Right atrium auricular region (tissue), 2 donors: Measurements from ENCODE around the gene CDKN1A. TPM values are rescaled to one million over a fixed set of nuclear protein-coding genes. Genes with fewer than 3 reads are reported as not detected.
"Not testable (repeated sequence)": the region's sequence is repeated elsewhere in the genome, so short reads cannot be mapped to it uniquely, and the experiment has no call there.

Source experiments
- DNase-seq: peaks from one replicate; pipeline ENCODE4 v3.0.0-alpha.2; 2019; ENCODE audit warnings: low spot score
- H3K27ac ChIP-seq, 2 donors: fragments of 200-600 bp; sonication (generic); 1 replicate in 1 of 2; 2 replicates in 1 of 2; pipeline ENCODE4 v1.5.1; 2016 to 2019
- H3K27me3 ChIP-seq, 2 donors: fragments of 200-600 bp; sonication (generic); one replicate each; pipeline versions ENCODE4 v1.5.1 to v1.6.0; 2017 to 2019
- H3K36me3 ChIP-seq: fragments of 200-600 bp; sonication (generic); one replicate; pipeline ENCODE4 v1.5.1; 2016
- H3K4me1 ChIP-seq, 2 donors: fragments of 200-600 bp; sonication (generic); one replicate each; pipeline versions ENCODE4 v1.5.1 to v1.6.0; 2017 to 2019
- H3K4me3 ChIP-seq, 2 donors: fragments of 200-600 bp; sonication (generic); 1 replicate in 1 of 2; 2 replicates in 1 of 2; pipeline ENCODE4 v1.5.1; 2017 to 2019; ENCODE audit warnings: mild to moderate bottlenecking in 1 of 2, moderate library complexity in 1 of 2
- H3K9me3 ChIP-seq, 2 donors: fragments of 200-600 bp; sonication (generic); one replicate each; pipeline ENCODE4 v1.5.1; 2019
- CTCF ChIP-seq, 2 donors: fragments of 200-600 bp; sonication (generic); IDR thresholded peaks; one replicate each; pipeline ENCODE4 v1.5.1; 2019; ENCODE audit warnings: antibody characterized with exemption in 2 of 2
- total RNA-seq, 2 donors: library from RNA; depleted of rRNA; stranded (reverse); fragments of >200 nt; gene quantifications; one replicate each; pipeline ENCODE4 v1.1.0, GENCODE V29; 2016

Gene CDKN1A
- total RNA-seq, 2 donors from 2014 or later: 63.8 to 128 TPM

- Histone ChIP-seq H3K4me3 (no peak overlapping the region), H3K36me3 (no peaks in the 10 kb centered on the region), H3K4me1 (no peaks in the 10 kb centered on the region), H3K27ac (no peak overlapping the region), H3K9me3 (no peaks in the 10 kb centered on the region), H3K27me3 (no peaks in the 10 kb centered on the region)
- no peak for DNase-seq
- no peak for TF ChIP-seq CTCF (IDR thresholded peaks at IDR 0.05)
These were observed 43.9 kb downstream of the CDKN1A start for GRCh38 chr6:36722365-36722764.

- DNase-seq: no peak
- no peaks in the 10 kb centered on the region for H3K9me3 ChIP-seq
- H3K4me3 ChIP-seq: no peak overlapping the region
- no peak overlapping the region for H3K27ac ChIP-seq
- H3K27me3 ChIP-seq: no peaks in the 10 kb centered on the region
- TF ChIP-seq CTCF (IDR thresholded peaks at IDR 0.05): no peak
- no peaks in the 10 kb centered on the region for H3K36me3 ChIP-seq
- no peaks in the 10 kb centered on the region for H3K4me1 ChIP-seq
These were observed 44.4 kb downstream of the CDKN1A start for GRCh38 chr6:36722879-36723278.

GRCh38 chr6:36723992-36724391 lies 45.5 kb downstream of the CDKN1A start:
- H3K9me3 ChIP-seq, H3K4me1 ChIP-seq, H3K27ac ChIP-seq, H3K36me3 ChIP-seq, H3K27me3 ChIP-seq, H3K4me3 ChIP-seq, DNase-seq: not testable (repeated sequence)

GRCh38 chr6:36724514-36725390 lies 46.2 kb downstream of the CDKN1A start:
- H3K27ac ChIP-seq: no peak overlapping the region
- no peaks in the 10 kb centered on the region for H3K9me3 ChIP-seq
- DNase-seq: peak; percentile 75
- H3K27me3 ChIP-seq: no peaks in the 10 kb centered on the region
- no peaks in the 10 kb centered on the region for H3K36me3 ChIP-seq
- H3K4me3 ChIP-seq: no peak overlapping the region
- H3K4me1 ChIP-seq: no peaks in the 10 kb centered on the region
- TF ChIP-seq CTCF (IDR thresholded peaks at IDR 0.05): peak in 1 of 2 donors; percentile 71

GRCh38 chr6:36725581-36725980 lies 47.1 kb downstream of the CDKN1A start:
- H3K27me3 ChIP-seq: no peaks in the 10 kb centered on the region
- DNase-seq: no peak
- TF ChIP-seq CTCF (IDR thresholded peaks at IDR 0.05): no peak

GRCh38 chr6:36727505-36728021 lies 49.0 kb downstream of the CDKN1A start:
- no peak overlapping the region for H3K27ac ChIP-seq
- no peak for DNase-seq
- H3K9me3 ChIP-seq: no peaks in the 10 kb centered on the region
- no peaks in the 10 kb centered on the region for H3K27me3 ChIP-seq
- no peaks in the 10 kb centered on the region for H3K36me3 ChIP-seq
- no peak for TF ChIP-seq CTCF (IDR thresholded peaks at IDR 0.05)
- no peaks in the 10 kb centered on the region for H3K4me1 ChIP-seq
- no peak overlapping the region for H3K4me3 ChIP-seq

More at GRCh38 chr6:36725581-36725980, 47.1 kb downstream of the CDKN1A start:
- no peaks in the 10 kb centered on the region for H3K4me1 ChIP-seq
- H3K27ac ChIP-seq: no peak overlapping the region
- H3K9me3 ChIP-seq: no peaks in the 10 kb centered on the region
- H3K4me3 ChIP-seq: no peak overlapping the region
- H3K36me3 ChIP-seq: no peaks in the 10 kb centered on the region
